A549 (cell line): ENCODE data around the gene DIS3L2.

Experiments
- CHD2 ChIP-seq: fragments of 150-350 bp; IDR thresholded peaks from 2 replicates; pipeline ENCODE4 v1.6.1; 2014; ENCODE audit warnings: low read length; ENCODE audit not compliant: partially characterized antibody
- HDAC2 ChIP-seq: fragments of 200-600 bp; sonication (generic); IDR thresholded peaks from 2 replicates; pipeline ENCODE4 v1.6.1; 2016
- KDM1A ChIP-seq: fragments of 200-600 bp; sonication (generic); IDR thresholded peaks from 2 replicates; pipeline ENCODE4 v1.6.1; 2016; ENCODE audit warnings: low read depth, mild to moderate bottlenecking
- MAFK ChIP-seq: fragments of 450-650 bp; IDR thresholded peaks from 2 replicates; pipeline ENCODE4 v1.6.1; 2014; ENCODE audit not compliant: partially characterized antibody
- PHF8 ChIP-seq: fragments of 200-600 bp; sonication (generic); IDR thresholded peaks from 2 replicates; pipeline ENCODE4 v1.6.1; 2016; ENCODE audit warnings: low read depth, mild to moderate bottlenecking, antibody characterized with exemption, moderate library complexity, borderline replicate concordance
- RAD21 ChIP-seq, 2 experiments: fragments of >200 bp in 1 of 2; sonication (Bioruptor Twin) in 1 of 2; formaldehyde crosslinking in 1 of 2; IDR thresholded peaks in 1 of 2; conservative IDR thresholded peaks in 1 of 2; 2 replicates in 1 of 2; 3 replicates in 1 of 2; pipeline ENCODE4 v1.6.1; 2012 to 2018; ENCODE audit warnings: inconsistent platforms in 1 of 2
- RFX5 ChIP-seq: fragments of 450-650 bp; IDR thresholded peaks from 2 replicates; pipeline ENCODE4 v1.7.1; 2014; ENCODE audit warnings: antibody characterized with exemption, mild to moderate bottlenecking, moderate library complexity
- SMC3 ChIP-seq: fragments of >200 bp; sonication (Bioruptor Twin); formaldehyde crosslinking; IDR thresholded peaks from 3 replicates; pipeline ENCODE4 v1.6.1; 2018; ENCODE audit warnings: inconsistent platforms
- TF ChIP-seq, protein P1 (sequence below): fragments of 200-600 bp; sonication (generic); IDR thresholded peaks from 2 replicates; pipeline ENCODE4 v1.6.1; 2016; ENCODE audit warnings: antibody characterized with exemption, mild to moderate bottlenecking, moderate library complexity
- TF ChIP-seq, protein P2 (sequence below): fragments of >200 bp; sonication (Bioruptor Twin); formaldehyde crosslinking; IDR thresholded peaks from 3 replicates; pipeline ENCODE4 v1.5.1; 2016
- TF ChIP-seq, protein P3 (sequence below): IDR thresholded peaks from 2 replicates; pipeline ENCODE4 v1.6.1; 2012

DNA sequence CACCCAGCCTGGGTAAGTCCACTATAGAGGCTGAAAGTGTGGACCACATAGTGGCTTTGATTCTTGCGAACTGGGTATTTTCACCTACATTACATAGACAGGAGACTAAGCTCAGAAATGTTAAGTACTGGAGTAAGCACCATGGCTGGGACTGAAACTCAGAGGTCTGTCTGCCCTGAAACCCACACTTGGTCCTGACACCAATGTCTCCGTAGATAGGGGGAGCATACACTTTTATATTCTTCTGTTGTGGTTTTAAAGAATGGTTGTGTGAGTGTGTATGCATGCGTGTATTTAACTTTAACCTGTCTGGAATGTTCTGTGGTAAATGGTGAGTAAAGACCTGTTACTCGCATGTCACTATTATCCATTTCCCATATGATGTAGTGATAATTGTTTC, 25.0 kb upstream of the DIS3L2 start:
- TF ChIP-seq, protein P1, sequence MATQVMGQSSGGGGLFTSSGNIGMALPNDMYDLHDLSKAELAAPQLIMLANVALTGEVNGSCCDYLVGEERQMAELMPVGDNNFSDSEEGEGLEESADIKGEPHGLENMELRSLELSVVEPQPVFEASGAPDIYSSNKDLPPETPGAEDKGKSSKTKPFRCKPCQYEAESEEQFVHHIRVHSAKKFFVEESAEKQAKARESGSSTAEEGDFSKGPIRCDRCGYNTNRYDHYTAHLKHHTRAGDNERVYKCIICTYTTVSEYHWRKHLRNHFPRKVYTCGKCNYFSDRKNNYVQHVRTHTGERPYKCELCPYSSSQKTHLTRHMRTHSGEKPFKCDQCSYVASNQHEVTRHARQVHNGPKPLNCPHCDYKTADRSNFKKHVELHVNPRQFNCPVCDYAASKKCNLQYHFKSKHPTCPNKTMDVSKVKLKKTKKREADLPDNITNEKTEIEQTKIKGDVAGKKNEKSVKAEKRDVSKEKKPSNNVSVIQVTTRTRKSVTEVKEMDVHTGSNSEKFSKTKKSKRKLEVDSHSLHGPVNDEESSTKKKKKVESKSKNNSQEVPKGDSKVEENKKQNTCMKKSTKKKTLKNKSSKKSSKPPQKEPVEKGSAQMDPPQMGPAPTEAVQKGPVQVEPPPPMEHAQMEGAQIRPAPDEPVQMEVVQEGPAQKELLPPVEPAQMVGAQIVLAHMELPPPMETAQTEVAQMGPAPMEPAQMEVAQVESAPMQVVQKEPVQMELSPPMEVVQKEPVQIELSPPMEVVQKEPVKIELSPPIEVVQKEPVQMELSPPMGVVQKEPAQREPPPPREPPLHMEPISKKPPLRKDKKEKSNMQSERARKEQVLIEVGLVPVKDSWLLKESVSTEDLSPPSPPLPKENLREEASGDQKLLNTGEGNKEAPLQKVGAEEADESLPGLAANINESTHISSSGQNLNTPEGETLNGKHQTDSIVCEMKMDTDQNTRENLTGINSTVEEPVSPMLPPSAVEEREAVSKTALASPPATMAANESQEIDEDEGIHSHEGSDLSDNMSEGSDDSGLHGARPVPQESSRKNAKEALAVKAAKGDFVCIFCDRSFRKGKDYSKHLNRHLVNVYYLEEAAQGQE: no peak
- TF ChIP-seq, protein P2, sequence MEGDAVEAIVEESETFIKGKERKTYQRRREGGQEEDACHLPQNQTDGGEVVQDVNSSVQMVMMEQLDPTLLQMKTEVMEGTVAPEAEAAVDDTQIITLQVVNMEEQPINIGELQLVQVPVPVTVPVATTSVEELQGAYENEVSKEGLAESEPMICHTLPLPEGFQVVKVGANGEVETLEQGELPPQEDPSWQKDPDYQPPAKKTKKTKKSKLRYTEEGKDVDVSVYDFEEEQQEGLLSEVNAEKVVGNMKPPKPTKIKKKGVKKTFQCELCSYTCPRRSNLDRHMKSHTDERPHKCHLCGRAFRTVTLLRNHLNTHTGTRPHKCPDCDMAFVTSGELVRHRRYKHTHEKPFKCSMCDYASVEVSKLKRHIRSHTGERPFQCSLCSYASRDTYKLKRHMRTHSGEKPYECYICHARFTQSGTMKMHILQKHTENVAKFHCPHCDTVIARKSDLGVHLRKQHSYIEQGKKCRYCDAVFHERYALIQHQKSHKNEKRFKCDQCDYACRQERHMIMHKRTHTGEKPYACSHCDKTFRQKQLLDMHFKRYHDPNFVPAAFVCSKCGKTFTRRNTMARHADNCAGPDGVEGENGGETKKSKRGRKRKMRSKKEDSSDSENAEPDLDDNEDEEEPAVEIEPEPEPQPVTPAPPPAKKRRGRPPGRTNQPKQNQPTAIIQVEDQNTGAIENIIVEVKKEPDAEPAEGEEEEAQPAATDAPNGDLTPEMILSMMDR: no peak
- TF ChIP-seq, protein P3, sequence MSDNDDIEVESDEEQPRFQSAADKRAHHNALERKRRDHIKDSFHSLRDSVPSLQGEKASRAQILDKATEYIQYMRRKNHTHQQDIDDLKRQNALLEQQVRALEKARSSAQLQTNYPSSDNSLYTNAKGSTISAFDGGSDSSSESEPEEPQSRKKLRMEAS: no peak
- TF ChIP-seq PHF8 (no peak), CHD2 (no peak), KDM1A (no peak), RFX5 (no peak), SMC3 (no peak), RAD21 (conservative IDR thresholded peaks at IDR 0.05 in 1 of 2, IDR thresholded peaks at IDR 0.05 in 1 of 2) (no peak), HDAC2 (no peak), MAFK (no peak)
